ENCODE results near the gene EDDM13.
"Not testable (repeated sequence)": the region's sequence is repeated elsewhere in the genome, so short reads cannot be mapped to it uniquely, and the experiment has no call there.

EDDM13 gene, protein sequence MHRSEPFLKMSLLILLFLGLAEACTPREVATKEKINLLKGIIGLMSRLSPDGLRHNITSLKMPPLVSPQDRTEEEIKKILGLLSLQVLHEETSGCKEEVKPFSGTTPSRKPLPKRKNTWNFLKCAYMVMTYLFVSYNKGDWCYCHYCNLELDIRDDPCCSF

DNA sequence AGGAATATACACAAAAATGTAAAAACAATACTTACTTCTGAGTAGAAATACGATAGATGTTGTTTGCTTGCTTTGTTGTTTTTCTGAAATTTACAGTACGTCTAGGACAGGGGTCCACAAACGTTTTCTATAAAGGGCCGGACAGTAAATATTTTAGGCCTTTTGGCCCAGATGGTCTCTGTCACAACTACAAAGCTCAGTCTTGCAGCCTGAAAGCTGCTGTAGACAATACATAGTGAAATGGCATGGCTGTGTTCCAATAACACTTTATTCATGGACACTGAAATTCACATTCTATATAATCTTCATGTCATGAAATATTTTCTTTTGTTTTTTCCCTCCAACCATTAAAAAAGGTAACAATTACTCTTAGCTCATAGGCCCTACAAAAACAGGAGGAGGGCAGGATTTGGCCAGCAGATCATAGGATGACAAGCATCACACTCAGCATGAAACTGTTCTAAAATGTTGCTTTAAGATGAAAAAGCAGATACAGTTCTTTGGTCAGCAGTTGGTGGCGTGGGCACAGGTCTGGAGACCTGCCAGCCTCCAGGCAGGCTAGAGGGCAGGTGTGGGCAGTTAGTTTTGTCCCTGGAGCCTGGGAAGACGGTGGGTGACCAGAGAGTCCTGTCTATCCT lies at the start of gene EDDM13:
Gene EDDM13, plus strand, starts transcription at position 588 of the 638 bp plus-strand sequence. CDS start 87 bp downstream, outside the sequence.
- DNase-seq (ENCODE audit: low read depth) = no peak

DNA sequence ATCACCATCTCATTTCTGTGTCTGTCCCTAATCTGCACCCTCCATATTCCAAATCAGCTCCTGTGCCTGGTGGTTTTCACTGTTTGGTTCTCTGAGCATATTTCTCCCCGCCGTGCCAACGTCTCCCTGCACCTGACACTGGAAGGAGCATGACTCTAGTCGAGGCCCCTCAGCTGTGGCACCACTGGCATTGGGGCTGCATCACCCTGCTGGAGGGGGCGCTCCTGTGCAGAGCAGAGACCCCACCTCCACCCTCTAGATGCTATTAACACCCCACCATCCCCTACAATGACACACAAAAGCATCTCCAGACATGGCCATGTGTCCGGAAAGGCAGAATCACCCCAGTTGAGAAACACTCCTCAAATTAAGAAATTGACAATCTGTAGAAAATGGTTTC lies 49.6 kb upstream of the EDDM13 start:
- no peak for DNase-seq (ENCODE audit: low read depth)

DNA sequence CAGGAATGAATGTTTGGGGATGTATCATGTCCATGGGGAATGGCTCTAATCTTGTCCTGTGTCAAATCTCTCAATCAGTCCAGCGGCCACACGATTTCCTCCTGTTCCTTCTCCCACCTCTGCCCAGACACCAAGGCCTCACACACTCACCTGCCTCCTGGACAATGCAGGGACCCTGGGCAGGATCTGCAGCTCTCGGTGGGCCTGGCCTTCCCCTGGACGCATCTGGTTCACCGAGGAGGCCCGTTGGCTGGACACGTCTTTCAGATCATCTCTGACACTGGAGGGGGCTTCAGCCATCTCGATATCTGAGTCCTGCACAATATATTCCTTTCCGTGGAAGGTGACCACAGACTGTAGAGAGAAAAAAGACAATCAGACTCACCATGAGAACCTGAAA lies 49.1 kb upstream of the EDDM13 start:
- no peak for DNase-seq (ENCODE audit: low read depth)

DNA sequence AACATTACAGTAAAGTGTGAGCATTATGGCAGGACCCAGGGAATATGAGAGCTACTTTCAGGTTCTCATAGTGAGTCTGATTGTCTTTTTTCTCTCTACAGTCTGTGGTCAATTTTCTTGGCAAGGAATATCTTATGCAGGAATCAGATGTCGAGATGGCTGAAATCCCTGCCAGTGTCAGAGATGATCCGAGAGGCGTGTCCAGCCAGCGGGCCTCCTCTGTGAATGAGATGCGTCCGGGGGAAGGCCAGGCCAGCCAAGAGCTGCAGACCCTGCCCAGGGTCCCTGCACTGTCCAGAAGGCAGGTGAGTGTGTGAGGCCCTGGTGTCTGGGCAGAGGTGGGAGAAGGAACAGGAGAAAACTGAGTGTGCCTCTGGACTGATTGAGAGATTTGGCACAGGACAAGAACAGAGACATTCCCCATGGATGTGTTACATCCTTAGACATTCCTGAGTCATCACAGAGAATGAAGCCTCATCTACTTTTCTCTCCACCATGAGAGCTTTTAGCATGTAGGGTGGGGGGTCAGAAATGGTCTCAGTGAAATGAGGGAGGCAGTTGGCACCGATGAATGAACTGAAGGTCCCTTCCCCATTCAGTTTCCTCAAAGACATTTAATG lies 27.3 kb upstream of the EDDM13 start:
- no peak for DNase-seq (ENCODE audit: low read depth)

DNA sequence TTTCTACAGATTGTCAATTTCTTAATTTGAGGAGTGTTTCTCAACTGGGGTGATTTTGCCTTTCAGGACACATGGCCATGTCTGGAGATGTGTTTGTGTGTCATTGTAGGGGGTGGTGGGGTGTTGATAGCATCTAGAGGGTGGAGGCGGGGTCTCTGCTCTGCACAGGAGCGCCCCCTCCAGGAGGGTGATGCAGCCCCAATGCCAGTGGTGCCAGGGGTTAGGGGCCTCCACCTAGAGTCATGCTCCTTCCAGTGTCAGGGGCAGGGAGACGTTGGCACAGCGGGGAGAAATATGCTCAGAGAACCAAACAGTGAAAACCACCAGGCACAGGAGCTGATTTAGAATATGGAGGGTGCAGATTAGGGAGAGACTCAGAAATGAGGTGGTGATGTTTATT lies 26.8 kb upstream of the EDDM13 start:
- not testable (repeated sequence) for DNase-seq (ENCODE audit: low read depth)

DNA sequence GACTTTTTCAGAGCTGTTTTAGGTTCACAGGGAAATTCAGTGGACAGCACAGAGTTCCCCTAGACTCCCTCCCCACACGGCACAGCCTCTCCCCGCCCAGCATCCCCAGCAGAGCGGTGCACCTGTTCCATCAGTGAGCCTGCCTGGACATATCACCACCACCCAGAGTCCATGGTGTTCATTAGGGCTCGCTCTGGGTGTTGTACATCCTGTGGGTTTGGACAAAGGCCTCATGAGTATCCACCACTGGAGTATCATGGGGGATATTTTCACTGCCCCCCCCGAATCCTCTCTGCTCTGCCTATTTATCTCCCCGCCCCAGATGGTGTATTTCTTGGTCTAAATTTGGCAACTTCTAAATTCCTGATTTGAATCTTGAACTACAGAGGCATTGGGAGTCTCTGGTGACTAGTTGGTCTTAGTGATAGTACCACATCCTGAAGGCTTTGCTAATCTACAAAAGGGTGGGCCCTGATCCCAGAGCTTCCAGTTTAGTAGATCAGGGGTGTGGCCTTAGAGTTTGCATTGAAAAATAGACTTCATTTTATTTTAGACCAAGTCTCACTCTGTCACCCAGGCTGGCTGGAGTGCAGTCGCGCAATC lies 23.7 kb upstream of the EDDM13 start:
- DNase-seq (ENCODE audit: low read depth) = not testable (repeated sequence)

DNA sequence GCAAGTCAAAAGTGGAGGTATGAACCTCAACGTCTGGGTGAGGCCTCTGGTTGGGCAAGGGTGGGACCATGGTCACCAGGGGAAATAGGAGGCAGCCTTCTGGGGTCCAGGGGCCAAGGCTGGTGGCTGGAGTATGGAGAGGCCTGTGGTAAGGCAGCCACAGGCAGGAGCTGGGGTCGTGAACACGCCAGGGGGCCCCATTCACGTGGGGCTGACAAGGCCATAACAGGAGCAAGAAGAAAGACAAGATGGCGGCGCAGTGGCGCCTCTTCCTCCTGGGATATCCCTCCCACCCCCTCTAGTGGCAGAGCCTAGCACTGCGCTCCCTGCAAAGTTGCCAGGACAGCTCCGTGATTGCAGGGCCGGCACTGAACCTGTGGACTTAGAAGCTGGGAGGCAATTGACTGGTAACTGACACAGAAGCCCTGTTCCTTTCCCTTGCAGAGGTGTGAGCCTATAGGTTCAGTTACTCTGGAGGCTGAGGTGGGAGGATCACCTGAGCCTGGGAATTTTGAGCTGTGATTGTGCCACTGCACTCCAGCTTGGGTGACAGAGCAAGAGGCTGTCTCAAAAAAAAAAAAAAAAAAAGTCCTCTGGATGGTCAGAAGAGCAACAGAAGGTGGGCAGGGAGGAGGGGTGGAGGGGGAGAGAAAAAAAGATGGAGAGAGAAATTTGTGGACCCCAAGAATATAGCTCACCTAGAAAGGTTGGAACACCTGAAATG lies 19.7 kb upstream of the EDDM13 start:
- DNase-seq (ENCODE audit: low read depth) = peak; percentile 62

DNA sequence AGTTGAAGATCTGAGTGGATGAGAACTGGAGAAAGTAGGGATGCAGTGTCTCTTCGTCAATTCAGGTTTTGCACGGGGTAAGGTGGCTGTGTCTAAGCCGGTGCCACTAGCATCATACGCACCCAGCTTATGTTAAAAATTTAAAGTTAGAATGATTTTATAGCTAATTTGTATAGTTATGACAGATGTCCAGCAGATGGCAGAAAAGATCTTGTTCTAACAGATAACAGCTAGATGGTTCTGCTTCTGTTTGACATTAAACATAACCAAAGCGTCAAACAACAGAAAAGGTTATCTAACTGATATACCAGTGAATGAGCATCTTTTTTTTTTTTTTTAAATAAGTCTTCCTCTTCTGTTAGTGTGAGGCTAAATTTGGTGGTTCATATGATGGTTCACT lies 18.8 kb upstream of the EDDM13 start:
- DNase-seq (ENCODE audit: low read depth) = peak; percentile 35

DNA sequence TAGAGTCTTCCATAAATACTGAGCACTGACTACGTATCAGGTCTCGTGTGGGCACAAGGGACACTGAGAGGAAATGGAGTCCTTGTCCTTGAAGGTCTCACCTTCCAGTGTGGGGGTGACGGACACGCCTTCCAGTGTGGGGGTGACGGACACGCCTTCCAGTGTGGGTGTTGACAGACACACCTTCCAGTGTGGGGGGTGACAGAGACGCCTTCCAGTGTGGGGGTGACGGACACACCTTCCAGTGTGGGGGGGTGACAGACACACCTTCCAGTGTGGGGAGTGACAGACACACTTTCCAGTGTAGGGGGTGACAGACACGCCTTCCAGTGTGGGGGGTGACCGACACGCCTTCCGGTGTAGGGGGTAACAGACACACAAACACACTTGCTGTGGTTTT lies 14.3 kb upstream of the EDDM13 start:
- DNase-seq (ENCODE audit: low read depth) = no peak

DNA sequence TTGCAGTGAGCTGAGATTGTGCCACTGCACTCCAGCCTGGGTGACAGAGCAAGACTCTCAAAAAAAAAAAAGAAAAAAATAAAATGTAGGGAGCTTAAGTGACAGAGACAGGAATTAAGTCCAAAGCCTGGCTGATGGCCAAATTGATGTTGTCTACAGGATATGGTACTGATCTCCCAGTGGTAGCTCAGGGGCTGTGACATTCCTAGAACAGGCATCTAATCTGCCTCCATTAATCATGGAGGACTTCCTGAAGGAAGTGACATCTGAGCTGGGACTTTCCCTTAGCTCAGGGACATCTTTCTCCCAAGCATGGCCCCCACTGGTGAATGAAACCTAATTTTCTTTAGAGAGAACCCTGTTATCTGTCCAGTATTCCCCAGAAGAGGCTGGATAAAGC lies 11.4 kb upstream of the EDDM13 start:
- DNase-seq (ENCODE audit: low read depth) = no peak

DNA sequence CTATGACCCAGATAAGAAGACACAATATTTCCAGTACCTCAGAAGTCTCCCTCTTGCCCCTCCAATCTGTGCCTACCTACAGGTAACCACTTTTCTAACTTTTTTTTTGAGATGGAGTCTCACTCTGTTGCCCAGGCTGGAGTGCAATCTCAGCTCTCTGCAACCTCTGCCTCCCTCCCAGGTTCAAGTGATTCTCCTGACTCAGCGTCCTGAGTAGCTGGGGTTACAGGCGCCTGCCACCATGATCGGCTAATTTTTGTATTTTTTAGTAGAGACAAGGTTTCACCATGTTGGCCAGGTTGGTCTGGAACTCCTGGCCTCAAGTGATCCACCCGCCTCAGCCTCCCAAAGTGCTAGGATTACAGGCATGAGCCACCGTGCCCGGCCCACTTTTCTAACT lies 10.6 kb upstream of the EDDM13 start:
- not testable (repeated sequence) for DNase-seq (ENCODE audit: low read depth)

DNA sequence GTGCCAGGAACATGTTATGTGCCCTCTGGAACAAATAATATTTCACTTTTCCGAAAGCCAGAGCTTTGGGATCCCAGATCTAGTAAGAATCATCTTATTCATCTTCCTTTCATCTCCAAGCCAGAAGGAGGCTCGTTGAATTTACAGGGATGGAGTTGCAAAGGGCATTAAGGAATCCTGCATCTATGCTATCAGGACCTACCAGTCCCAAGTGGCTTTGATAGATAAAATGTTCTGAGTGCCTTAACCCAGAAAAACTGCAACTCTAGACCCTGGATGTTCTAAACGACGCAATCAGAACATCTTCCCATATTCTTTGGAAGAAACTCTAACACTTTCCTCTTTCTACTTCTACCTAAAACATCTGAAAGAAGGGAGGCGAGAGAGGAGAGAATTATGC lies 9.2 kb upstream of the EDDM13 start:
- DNase-seq (ENCODE audit: low read depth) = no peak

DNA sequence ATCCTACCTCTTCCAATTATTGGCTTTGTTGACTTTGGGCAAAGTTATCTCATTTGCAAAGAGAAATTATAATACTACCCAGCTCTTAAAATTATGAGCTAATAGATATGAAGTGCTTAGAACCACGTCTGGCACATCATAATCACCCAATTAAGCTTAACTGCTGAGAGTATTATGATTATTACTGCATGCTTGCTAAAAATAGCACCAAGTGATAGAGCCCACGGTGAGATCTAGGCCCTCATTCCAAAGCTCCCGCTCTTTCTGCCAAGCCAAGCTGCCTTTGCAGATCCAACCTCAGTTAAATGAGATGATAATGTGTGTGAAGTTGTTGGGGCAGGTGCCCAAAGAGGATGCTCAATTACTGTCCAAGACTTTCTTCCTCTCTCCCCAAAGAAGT lies 6.5 kb upstream of the EDDM13 start:
- no peak for DNase-seq (ENCODE audit: low read depth)

DNA sequence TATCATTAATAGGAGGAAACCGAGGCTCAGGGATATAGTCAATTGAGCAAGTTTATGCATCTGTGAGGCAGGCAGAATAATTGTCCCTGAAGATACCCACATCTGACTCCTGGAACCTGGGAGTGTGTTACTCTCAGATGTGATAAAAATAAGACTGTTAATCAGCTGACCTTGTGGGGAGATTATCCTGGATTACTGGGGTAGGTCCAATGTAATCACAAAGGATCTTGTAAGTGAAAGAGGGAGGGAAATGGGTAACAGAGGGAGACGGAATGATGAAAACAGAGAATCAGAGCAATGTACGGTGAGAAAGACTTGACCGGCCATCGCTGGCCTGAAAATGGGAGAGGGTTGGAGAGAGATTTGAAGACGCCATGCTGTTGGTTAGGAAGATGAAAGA lies 3.2 kb upstream of the EDDM13 start:
- no peak for DNase-seq (ENCODE audit: low read depth)

DNA sequence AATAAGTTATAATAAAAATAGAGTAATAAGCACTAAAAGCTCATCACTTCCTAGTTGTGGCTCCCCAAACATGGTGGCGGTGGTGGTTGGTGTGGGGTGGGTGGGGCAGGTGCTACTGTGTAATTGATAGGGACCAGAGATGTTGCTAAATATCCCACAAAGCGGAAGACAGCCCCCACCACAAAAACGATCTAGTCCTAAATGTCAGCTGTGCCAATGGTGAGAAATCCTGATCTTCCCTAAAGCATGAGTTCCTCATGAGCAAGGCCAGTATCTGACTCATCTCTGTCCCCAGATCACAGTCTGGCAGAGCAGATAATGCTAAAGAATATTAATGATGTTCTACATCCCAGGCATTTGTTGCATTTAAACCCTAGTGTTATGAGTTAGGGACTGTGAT lies 1.9 kb upstream of the EDDM13 start:
- no peak for DNase-seq (ENCODE audit: low read depth)

DNA sequence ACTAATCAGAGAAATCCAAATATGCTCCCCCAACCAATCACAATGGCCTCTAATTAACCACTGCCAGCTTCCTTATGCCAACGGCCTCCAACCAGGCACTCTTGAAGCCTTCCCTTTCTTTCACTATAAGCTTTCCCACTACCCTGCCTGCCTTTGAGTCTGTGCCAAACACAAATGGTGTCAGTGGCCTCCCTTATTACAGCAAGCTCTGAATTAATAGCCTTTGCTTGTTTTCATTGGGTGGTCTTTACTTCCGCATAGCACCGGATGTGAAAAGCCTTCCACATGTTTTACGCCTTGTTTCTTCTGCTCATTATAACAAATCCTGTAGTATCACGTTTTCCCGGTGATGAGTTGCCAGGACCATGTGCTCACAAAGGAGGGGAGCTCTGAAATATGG lies 1.4 kb upstream of the EDDM13 start:
- no peak for DNase-seq (ENCODE audit: low read depth)

DNA sequence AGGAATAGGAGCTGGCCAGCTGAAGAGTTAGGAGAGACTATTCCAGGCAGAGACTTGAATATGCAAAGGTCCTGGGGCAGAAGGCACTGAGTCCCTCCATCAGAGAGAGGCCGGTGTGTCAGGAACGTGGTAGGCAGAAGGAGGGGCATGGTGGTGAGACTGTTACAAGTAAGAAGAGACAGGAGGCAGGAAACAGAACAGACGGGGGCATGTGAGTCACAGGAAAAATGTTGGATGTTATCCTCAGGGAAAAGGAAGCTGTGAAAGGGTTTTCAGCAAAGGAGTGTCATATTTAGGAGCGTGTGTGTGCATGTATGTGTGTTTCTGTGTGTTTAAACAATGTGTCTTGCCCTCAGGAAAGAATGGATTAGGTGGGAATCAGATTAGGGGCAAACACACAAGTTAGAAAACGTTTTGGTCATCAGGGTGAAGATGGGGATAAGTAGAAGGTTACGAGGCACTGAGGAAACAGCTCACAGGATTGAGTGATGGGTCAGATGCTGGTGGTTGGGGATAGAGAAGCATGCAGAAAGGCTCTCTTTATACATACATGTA lies 1.1 kb downstream of the EDDM13 start:
- no peak for DNase-seq (ENCODE audit: low read depth)

DNA sequence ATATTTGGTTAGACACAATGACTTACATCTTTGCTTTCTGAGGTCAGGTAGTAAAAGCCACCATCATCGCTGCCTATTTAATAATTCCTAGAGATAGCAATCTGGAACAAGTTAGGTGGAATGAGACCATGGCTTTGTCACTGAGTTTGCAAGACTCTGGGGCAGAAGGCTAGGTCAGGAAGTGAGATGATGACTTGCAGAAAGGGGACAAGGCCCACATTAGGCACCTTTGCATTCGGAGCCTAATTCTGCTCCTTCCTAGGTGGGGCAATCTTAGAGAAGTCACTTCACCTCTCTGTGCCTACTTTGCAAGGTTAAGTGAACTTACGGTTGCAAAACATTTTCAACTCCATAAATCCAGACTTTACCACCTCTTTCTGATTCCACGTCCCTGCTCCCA lies 10.3 kb downstream of the EDDM13 start:
- no peak for DNase-seq (ENCODE audit: low read depth)

DNA sequence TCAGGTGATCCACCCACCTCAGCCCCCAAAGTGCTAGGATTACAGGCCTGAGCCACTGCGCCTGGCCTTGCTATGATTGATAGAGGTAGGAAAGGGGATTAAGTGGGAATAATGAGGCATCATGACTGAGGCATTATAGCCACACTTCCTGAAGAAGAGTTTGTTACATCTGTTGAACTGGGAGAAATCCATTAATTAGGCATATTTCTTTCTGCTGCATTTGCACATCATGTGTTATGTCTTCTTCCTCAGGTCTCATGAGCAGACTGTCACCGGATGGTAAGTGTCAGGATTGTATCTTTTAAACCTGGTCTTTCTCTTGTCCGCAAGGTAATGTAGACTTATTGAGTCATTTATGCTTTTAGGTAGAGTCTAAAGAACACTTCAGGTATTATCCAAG lies 12.2 kb downstream of the EDDM13 start:
- DNase-seq (ENCODE audit: low read depth) = no peak

DNA sequence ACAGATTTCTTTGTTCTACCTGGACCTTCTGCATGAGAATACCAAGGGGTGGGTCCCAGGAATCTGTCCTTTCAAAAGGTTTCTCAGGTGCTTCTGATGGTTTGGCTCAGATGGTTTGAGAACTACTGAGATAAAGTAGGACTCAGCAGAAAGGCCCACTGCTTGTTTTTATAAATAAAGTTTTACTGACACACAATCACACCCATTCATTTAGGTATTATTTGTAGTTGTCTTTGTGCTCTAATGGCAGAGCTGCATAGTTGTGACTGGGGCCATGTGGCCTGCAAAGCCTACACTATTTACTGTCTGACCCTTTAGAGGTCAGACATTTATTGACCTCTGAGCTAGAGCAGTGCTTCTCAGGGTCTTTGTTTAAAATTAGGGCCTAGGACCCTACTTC lies 17.6 kb downstream of the EDDM13 start:
- DNase-seq (ENCODE audit: low read depth) = no peak

DNA sequence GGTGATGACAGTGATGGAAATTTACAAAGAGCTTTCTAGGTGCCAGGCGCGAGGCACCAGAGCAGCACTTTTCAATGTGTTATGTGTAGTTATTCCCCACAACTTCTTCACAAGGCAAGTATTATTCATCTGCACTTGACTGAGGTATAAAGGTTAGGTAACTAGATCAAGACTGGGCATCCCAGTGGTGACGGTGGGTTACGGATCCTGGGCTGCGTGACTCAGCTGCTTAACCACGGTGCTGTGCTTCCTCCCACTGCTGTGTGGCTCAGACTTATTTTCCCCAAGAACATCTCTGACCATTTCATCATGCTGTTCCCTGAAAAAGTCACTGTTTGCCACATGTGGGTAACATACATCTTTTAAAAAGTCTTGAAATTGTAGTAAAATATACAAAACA lies 19.3 kb downstream of the EDDM13 start:
- DNase-seq (ENCODE audit: low read depth) = no peak

DNA sequence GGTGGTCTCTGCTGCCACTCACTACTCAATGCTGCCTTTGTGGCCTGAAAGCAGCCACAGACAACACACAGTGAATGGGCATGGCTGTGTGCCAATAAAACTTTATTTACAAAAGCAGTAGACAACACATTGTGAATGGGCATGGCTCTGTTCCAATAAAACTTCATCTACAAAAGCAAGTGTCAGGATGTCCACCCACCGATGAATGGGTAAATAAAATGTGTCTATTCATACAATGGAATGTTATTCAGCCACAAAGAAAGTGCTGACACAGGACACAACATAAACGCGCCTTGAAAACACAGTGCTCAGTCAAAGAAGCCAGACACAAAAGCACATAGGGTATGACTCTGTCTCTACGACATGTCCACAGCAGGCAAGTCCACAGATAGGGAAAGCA lies 22.0 kb downstream of the EDDM13 start:
- DNase-seq (ENCODE audit: low read depth) = no peak

Data from fibroblast of the conjunctiva (primary cell).